ENCODE measurements around the gene INTS3. TPM values are rescaled to one million over a fixed set of nuclear protein-coding genes. Genes with fewer than 3 reads are reported as not detected.

The INTS3 gene
- total and polyA plus RNA-seq, 9 of the 15 experiments (the other 6 are each of a cell fraction or from before 2014, with no cell fraction given), result 6.3 to 24.1 (median 14.3) TPM

- Histone ChIP-seq H3K79me2 (ENCODE audit: control insufficient read depth, insufficient read depth, low read length) (no peaks in the 10 kb centered on the region), H3K4me2 (ENCODE audit: insufficient read depth, low read length) (no peak overlapping the region), H3K4me3 (no peak overlapping the region), H3K36me3 (ENCODE audit: control insufficient read depth, insufficient read depth, low read length) (peaks cover 70% of the 10 kb centered on the region), H3K27ac (ENCODE audit: extremely low read depth, low read depth, low read length) (no peak overlapping the region), H4K20me1 (replicated peaks; ENCODE audit: control insufficient read depth, insufficient read depth, low read length) (no peaks in the 10 kb centered on the region), H3K27me3 (ENCODE audit: control insufficient read depth in 2 of 2, insufficient read depth in 2 of 2, low read length in 2 of 2) (no peaks in the 10 kb centered on the region), H3K9me3 (replicated peaks; ENCODE audit: control insufficient read depth, insufficient read depth, low read depth, low read length) (no peaks in the 10 kb centered on the region), H3K9ac (ENCODE audit: insufficient read depth in 1 of 2, low read depth in 2 of 2, low read length in 2 of 2) (no peak overlapping the region), H3K9me1 (ENCODE audit: control insufficient read depth, insufficient read depth, low read length) (no peaks in the 10 kb centered on the region), H3K4me1 (replicated peaks in 1 of 2; ENCODE audit: control insufficient read depth in 2 of 2, insufficient read depth in 2 of 2, low read length in 2 of 2) (no peaks in the 10 kb centered on the region; a peak in 3 of 5 replicates), H2AFZ (ENCODE audit: low read depth, low read length) (no peak overlapping the region)
- TF ChIP-seq TRIM28 (IDR thresholded peaks at IDR 0.05) (no peak), NR2C2 (CRISPR knock-in tag; IDR thresholded peaks at IDR 0.05) (no peak), NR2C2 (tag; IDR thresholded peaks at IDR 0.05) (no peak), L3MBTL2 (IDR thresholded peaks at IDR 0.05) (no peak), RB1 (IDR thresholded peaks at IDR 0.05; ENCODE audit: low read depth) (no peak)
- ATAC-seq (no peak), FAIRE-seq (no peak), DNase-seq (ENCODE audit: extremely low read depth in 1 of 4, low spot score in 3 of 4) (no peak)
- in situ Hi-C loops (cut with MboI), result loop anchor here (5.0 kb wide), 1 partner anchor 52 kb away; no protein-coding TSS in a partner anchor
- ChIA-PET CTCF (ENCODE audit: low intra/inter-chr PET ratio) (interaction anchor here (0.8 to 2.3 kb wide), 3 partner anchors 71 to 239 kb away, joined by 3 to 18 read pairs (median 9); partner anchors contain the start of gene NPR1), POLR2A (interaction anchor here (1.2 to 1.4 kb wide), 2 partner anchors 8 to 242 kb away, joined by 3 to 4 read pairs; partner anchors contain the start of gene RPS27)
- no TSS peak for BruUV-seq (replicated peaks)
- intact Hi-C loops (cut with micrococcal nuclease), result loop anchor here (1.0 to 5.0 kb wide), 3 partner anchors 72 to 238 kb away; partner anchors contain the start of gene S100A2
- WGBS (ENCODE audit: insufficient coverage, low coverage, missing lambda C conversion rate), result 50% methylated on average over 2 of the region's 2 CpGs
These were observed 21.1 kb downstream of the INTS3 start for GRCh38 chr1:153748903-153749302.

GRCh38 chr1:153749408-153750005, 21.7 kb downstream of the INTS3 start:
- Histone ChIP-seq H2AFZ (ENCODE audit: low read depth, low read length) (no peak overlapping the region), H3K27ac (ENCODE audit: extremely low read depth, low read depth, low read length) (no peak overlapping the region), H3K4me2 (ENCODE audit: insufficient read depth, low read length) (no peak overlapping the region), H3K4me3 (no peak overlapping the region), H3K9me3 (replicated peaks; ENCODE audit: control insufficient read depth, insufficient read depth, low read depth, low read length) (no peaks in the 10 kb centered on the region), H4K20me1 (replicated peaks; ENCODE audit: control insufficient read depth, insufficient read depth, low read length) (no peaks in the 10 kb centered on the region), H3K79me2 (ENCODE audit: control insufficient read depth, insufficient read depth, low read length) (no peaks in the 10 kb centered on the region), H3K9me1 (ENCODE audit: control insufficient read depth, insufficient read depth, low read length) (no peaks in the 10 kb centered on the region), H3K9ac (ENCODE audit: insufficient read depth in 1 of 2, low read depth in 2 of 2, low read length in 2 of 2) (no peak overlapping the region), H3K4me1 (replicated peaks in 1 of 2; ENCODE audit: control insufficient read depth in 2 of 2, insufficient read depth in 2 of 2, low read length in 2 of 2) (no peaks in the 10 kb centered on the region; a peak in 3 of 5 replicates), H3K36me3 (ENCODE audit: control insufficient read depth, insufficient read depth, low read length) (peaks cover 70% of the 10 kb centered on the region), H3K27me3 (ENCODE audit: control insufficient read depth in 2 of 2, insufficient read depth in 2 of 2, low read length in 2 of 2) (no peaks in the 10 kb centered on the region)
- FAIRE-seq, result peak; percentile 91
- no TSS peak for BruUV-seq (replicated peaks)
- ChIA-PET POLR2A (interaction anchor here (1.4 kb wide), 1 partner anchor 8 kb away, joined by 4 read pairs; no protein-coding TSS in a partner anchor), CTCF (ENCODE audit: low intra/inter-chr PET ratio) (interaction anchor here (0.5 to 2.3 kb wide), 5 partner anchors 64 to 239 kb away, joined by 3 to 18 read pairs (median 3); partner anchors contain the start of gene NPR1)
- WGBS (ENCODE audit: insufficient coverage, low coverage, missing lambda C conversion rate), result 51% methylated on average over 6 of the region's 6 CpGs
- DNase-seq (ENCODE audit: extremely low read depth in 1 of 4, low spot score in 3 of 4), result peak; percentile 80 to 84 (median 82)
- in situ Hi-C loops (cut with MboI), result loop anchor here (5.0 to 10.0 kb wide), 2 partner anchors 52 to 395 kb away; partner anchors contain the start of gene S100A9
- ATAC-seq, result peak; percentile 100
- intact Hi-C loops (cut with micrococcal nuclease), result loop anchor here (1.0 to 5.0 kb wide), 3 partner anchors 72 to 238 kb away; partner anchors contain the start of gene S100A2
- peak; percentile 43; the same call in 1 of the 2 replicates for TF ChIP-seq KLF16 (IDR thresholded peaks at IDR 0.05)
- 0 out of 4 replicates have a peak, but pooled peaks of 1 of the 2 experiments have one; percentile 14 for TF ChIP-seq NRF1 (conservative IDR thresholded peaks at IDR 0.05 in 1 of 2, IDR thresholded peaks at IDR 0.05 in 1 of 2)
- no peak for TF ChIP-seq KLF13 (tag; IDR thresholded peaks at IDR 0.05; ENCODE audit: borderline replicate concordance, low read depth)
- TF ChIP-seq LEF1 (IDR thresholded peaks at IDR 0.05), result peak; percentile 23; the same call in 1 of the 2 replicates
- 0 out of 2 replicates have a peak, but pooled peaks have one; percentile 57 for TF ChIP-seq TARDBP (IDR thresholded peaks at IDR 0.05)
- peak; percentile 47; the same call in 1 of the 2 replicates for TF ChIP-seq MYNN (IDR thresholded peaks at IDR 0.05)
- no peak for TF ChIP-seq MYNN (CRISPR knock-in tag; IDR thresholded peaks at IDR 0.05)
- TF ChIP-seq C11orf30 (IDR thresholded peaks at IDR 0.05; ENCODE audit: low read depth), result no peak
- peak in 1 of 2 experiments; percentile 30; a peak in 1 of 4 replicates for TF ChIP-seq RCOR1 (IDR thresholded peaks at IDR 0.05; ENCODE audit: borderline replicate concordance in 1 of 2, low read depth in 2 of 2, low read length in 2 of 2)
- peak; percentile 88 for TF ChIP-seq SMC3 (conservative IDR thresholded peaks at IDR 0.05; ENCODE audit: insufficient read depth, low read depth, low read length)

Measured in K562 (cell line).